Natural killer cell (primary cell): Measurements from ENCODE around the gene EMP1. TPM values are rescaled to one million over a fixed set of nuclear protein-coding genes. Genes with fewer than 3 reads are reported as not detected.
"Not testable (repeated sequence)": the region's sequence is repeated elsewhere in the genome, so short reads cannot be mapped to it uniquely, and the experiment has no call there.

Experiments
- ATAC-seq, 3 donors: fragments of 150-1000 bp in 2 of 3; fragments of 200-7000 bp in 1 of 3; cut with Tn5 transposase; 1 replicate in 1 of 3; 2 replicates in 2 of 3; pipeline ENCODE4 v1.10.0; 2021; ENCODE audit warnings: mild to moderate bottlenecking in 2 of 3, moderate library complexity in 2 of 3
- DNase-seq, 2 donors: peaks; one replicate each; pipeline versions ENCODE4 v3.0.0 to v3.0.0-alpha.2; 2013 to 2021; ENCODE audit warnings: mixed read lengths in 1 of 2
- H3K27ac ChIP-seq: one replicate; pipeline ENCODE4 v1.5.1; 2013; ENCODE audit warnings: mild to moderate bottlenecking, low read length
- H3K27me3 ChIP-seq: one replicate; pipeline ENCODE4 v1.6.1; 2013; ENCODE audit warnings: low read length; ENCODE audit not compliant: control insufficient read depth, insufficient read depth
- H3K36me3 ChIP-seq: one replicate; pipeline ENCODE4 v1.6.1; 2013; ENCODE audit warnings: low read length; ENCODE audit not compliant: control insufficient read depth, insufficient read depth
- H3K4me1 ChIP-seq: one replicate; pipeline ENCODE4 v1.6.1; 2013; ENCODE audit warnings: low read length; ENCODE audit not compliant: control insufficient read depth, insufficient read depth
- H3K4me3 ChIP-seq: one replicate; pipeline ENCODE4 v1.5.1; 2013; ENCODE audit warnings: low read length
- H3K9me3 ChIP-seq: one replicate; pipeline ENCODE4 v1.6.1; 2013; ENCODE audit warnings: low read length; ENCODE audit not compliant: control insufficient read depth, insufficient read depth
- H3K27ac Mint-ChIP-seq, 2 donors: one replicate each; pipeline ENCODE4 v1.8.0; 2022; ENCODE audit warnings: mild to moderate bottlenecking in 2 of 2, mixed read lengths in 2 of 2, moderate library complexity in 1 of 2
- H3K27me3 Mint-ChIP-seq, 2 donors: one replicate each; pipeline ENCODE4 v1.8.0; 2022; ENCODE audit warnings: low read depth in 2 of 2, mixed read lengths in 2 of 2
- H3K36me3 Mint-ChIP-seq: one replicate; pipeline ENCODE4 v1.8.0; 2022; ENCODE audit warnings: mixed read lengths
- H3K4me1 Mint-ChIP-seq, 2 donors: one replicate each; pipeline ENCODE4 v1.8.0; 2022; ENCODE audit warnings: mixed read lengths in 2 of 2
- H3K4me3 Mint-ChIP-seq: one replicate; pipeline ENCODE4 v1.8.0; 2022; ENCODE audit warnings: mild to moderate bottlenecking, moderate library complexity, mixed read lengths
- H3K9me3 Mint-ChIP-seq, 2 donors: one replicate each; pipeline ENCODE4 v1.8.0; 2022; ENCODE audit warnings: mixed read lengths in 2 of 2
- CTCF ChIP-seq: fragments of 200-600 bp; IDR thresholded peaks from one replicate; pipeline ENCODE4 v1.8.0; 2022; ENCODE audit warnings: antibody characterized with exemption
- WGBS: methylation state at CpG from one replicate; pipeline ENCODE4 v1.1.7; 2013; ENCODE audit warnings: missing lambda C conversion rate; ENCODE audit not compliant: insufficient coverage; 5-methylcytosine and 5-hydroxymethylcytosine counted together
- intact Hi-C: fragments of 100-400 bp; cut with micrococcal nuclease; formaldehyde crosslinking; loops from one replicate; pipeline ENCODE4 v1.14.2; 2022
- total RNA-seq, 4 donors: library from RNA; stranded (reverse); fragments of 120-200 nt in 1 of 4; gene quantifications; one replicate each; pipeline versions ENCODE4 v1.2.3 to v1.2.4, GENCODE V29; 2013 to 2022

Gene EMP1
- total RNA-seq, 3 donors from 2014 or later (not counting 1 experiment from before 2014, with no cell fraction given), result 3.8 to 4.3 (median 4.2) TPM

DNA sequence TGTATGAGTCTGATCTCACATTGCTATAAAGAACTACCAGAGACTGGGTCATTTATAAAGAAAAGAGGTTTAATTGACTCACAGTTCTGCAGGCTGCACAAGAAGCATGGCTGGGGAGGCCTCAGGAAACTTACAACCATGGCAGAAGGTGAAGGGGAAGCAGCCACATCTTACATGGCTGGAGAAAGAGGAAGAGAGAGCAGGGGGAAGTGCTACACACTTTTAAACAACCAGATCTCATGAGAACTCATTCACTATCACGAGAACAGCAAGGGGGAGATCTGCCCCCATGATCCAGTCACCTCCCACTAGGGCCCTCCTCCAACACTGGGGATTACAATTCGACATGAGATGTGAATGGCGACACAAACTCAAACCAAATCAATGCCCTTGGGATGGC, 71.3 kb downstream of the EMP1 start:
- H3K4me3 Mint-ChIP-seq, H3K4me1 Mint-ChIP-seq, H3K27ac ChIP-seq, DNase-seq, H3K9me3 Mint-ChIP-seq, H3K36me3 Mint-ChIP-seq, H3K4me3 ChIP-seq, H3K27ac Mint-ChIP-seq, H3K27me3 ChIP-seq, H3K4me1 ChIP-seq, H3K9me3 ChIP-seq, H3K36me3 ChIP-seq, ATAC-seq, intact Hi-C loops: not testable (repeated sequence)
- peaks cover 17 to 19% of the 10 kb centered on the region in 2 donors for H3K27me3 Mint-ChIP-seq
- 82% methylated on average over 3 of the region's 3 CpGs for WGBS

- Histone ChIP-seq H3K36me3 (no peaks in the 10 kb centered on the region), H3K27ac (no peak overlapping the region), H3K9me3 (no peaks in the 10 kb centered on the region), H3K4me3 (no peak overlapping the region), H3K27me3 (no peaks in the 10 kb centered on the region), H3K4me1 (no peaks in the 10 kb centered on the region)
- H3K36me3 Mint-ChIP-seq, result no peaks in the 10 kb centered on the region
- WGBS, result 97% methylated on average over 6 of the region's 6 CpGs
- H3K9me3 Mint-ChIP-seq, result no peaks in the 10 kb centered on the region
- H3K4me1 Mint-ChIP-seq, result no peaks in the 10 kb centered on the region
- H3K27ac Mint-ChIP-seq, result no peak overlapping the region
- ATAC-seq, result no peak
- H3K27me3 Mint-ChIP-seq, result peaks cover 17 to 19% of the 10 kb centered on the region in 2 donors
- intact Hi-C loops, result no loop called here
- no peak overlapping the region for H3K4me3 Mint-ChIP-seq
- DNase-seq, result no peak
- no peak for TF ChIP-seq CTCF
These were observed 72.1 kb downstream of the EMP1 start for GRCh38 chr12:13268581-13268980.

Other genes starting within 250 kb of the EMP1 start
- 1 to 10 TPM in 1 of 3 donors, not detected in 2; 5.5 TPM for gene GPRC5D, start 244.6 kb upstream of the EMP1 start, total RNA-seq
- gene HEBP1, start 196.5 kb upstream of the EMP1 start, total RNA-seq, result 10 to 100 TPM; 10.8 to 13.5 (median 11.9) TPM
- gene FAM234B, start 152.3 kb upstream of the EMP1 start, total RNA-seq, result 1 to 10 TPM; 5.5 to 8.7 (median 6.6) TPM
- not detected for gene GSG1, start 93.1 kb upstream of the EMP1 start, total RNA-seq